GM19324 (cell line): ENCODE results near the gene TSPAN14.

Experiments used
- ATAC-seq: cut with Tn5 transposase; IDR thresholded peaks from one replicate; pipeline ENCODE4 v1.9.1; 2021; ENCODE audit warnings: mild to moderate bottlenecking, moderate library complexity; ENCODE audit not compliant: unreplicated experiment, low FRiP score

TSPAN14 gene

DNA sequence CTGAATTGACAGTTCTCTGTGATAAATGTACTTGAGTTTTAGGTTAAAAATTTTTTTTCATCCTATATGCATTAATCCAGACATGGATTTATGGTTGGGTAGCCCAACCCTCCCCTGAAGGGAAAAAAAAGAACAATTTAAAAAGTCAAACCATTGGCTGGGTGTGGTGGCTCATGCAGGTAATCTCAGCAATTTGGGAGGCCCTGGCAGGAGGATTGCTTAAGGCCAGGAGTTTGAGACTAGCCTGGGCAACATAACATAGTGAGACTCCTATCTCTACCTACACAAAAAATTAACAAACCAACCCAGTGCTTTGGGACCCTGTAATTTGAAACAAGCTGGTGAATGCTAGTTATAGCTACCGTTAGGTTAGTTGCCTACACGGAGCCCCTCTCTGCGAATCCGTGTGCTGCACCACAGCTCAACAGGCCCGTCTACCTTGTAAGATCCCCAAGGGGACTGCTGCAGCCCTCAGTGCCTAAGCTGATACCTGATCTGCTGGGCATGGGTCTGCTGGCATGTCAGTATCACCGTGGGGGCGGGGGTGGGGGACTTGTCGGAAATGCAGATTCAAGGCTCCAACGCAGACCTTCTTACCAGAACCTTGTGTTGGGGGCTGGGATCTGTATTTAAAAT lies 32.8 kb downstream of the TSPAN14 start:
- no peak for ATAC-seq

DNA sequence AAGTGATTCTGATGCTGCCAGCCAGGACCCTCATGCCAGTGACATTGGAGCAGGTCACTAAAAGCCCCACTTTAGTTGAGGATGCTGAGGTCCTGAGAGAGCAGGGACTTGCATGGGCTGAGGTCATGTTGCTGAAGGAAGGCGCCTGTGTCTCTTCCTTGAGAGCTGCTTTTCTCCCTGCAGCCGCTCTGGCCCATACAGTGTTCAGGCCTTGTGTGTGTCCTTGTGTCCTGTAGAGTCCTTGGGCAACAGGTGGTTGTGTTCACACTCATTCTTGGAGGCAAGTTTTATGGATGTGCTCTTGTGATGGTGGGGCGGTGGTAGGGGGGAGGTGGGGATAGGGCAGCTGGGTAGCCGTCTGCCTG lies 33.3 kb downstream of the TSPAN14 start:
- no peak for ATAC-seq

DNA sequence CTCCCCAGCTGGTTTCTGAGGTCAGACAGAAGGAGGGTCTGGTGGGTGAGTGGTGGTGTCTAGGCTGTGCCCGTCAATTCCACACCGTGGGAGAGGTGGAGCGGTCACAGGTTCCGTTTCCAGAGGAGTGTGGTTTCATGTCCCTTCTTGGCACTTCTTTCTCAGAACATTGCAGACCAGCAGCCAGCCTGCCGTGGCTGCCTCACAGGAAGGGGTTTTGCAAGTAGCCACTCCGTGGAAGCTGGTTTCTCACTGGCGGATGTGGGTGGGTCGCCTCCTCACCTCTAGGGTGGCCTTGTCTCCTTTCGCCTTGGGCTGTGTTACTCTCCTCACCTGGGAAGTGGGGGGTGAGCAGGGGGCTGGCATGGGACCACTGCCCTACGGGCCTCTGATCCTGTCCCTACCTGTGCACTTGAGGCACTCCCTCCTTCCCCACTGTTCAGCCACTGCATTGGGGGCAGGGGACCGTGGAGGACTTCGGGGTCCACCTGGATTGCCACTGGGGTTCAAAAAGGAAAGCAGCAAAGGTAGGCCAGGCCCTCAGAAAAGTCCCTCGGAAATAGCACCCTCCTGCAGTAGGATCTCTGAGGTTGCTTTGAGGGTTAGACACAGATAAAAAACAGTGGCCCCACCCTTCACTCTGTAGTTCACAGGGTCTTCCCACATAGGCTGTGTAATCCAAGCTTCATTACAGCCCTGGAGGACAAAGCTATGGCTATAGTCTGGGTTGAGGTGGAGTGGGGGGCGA lies 33.9 kb downstream of the TSPAN14 start:
- ATAC-seq = no peak

DNA sequence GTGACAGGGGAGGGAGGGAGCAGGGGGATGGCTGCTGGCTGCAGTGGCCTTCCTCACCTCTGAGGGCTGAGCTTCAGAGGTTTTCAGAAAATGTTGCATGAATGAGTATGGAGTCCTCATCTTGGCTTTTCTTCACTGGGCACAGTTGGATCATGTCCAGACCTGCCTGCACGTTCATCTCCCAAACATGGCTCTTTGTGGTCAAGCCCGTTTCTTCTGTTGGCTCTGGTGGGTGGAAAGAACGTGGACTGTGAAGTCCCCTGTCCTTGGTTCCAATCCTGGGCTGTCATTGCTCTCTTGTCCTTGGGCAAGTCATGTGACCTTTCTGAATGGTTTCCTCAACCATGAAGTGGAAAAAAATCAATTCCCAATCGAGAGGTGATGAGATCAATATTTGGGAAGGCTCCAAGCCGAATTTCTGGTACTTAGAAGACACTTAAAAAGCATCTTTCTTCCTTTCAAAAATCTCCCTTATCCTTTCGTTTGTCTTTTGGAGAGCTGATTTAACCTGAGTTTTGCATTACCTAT lies 34.5 kb downstream of the TSPAN14 start:
- no peak for ATAC-seq

DNA sequence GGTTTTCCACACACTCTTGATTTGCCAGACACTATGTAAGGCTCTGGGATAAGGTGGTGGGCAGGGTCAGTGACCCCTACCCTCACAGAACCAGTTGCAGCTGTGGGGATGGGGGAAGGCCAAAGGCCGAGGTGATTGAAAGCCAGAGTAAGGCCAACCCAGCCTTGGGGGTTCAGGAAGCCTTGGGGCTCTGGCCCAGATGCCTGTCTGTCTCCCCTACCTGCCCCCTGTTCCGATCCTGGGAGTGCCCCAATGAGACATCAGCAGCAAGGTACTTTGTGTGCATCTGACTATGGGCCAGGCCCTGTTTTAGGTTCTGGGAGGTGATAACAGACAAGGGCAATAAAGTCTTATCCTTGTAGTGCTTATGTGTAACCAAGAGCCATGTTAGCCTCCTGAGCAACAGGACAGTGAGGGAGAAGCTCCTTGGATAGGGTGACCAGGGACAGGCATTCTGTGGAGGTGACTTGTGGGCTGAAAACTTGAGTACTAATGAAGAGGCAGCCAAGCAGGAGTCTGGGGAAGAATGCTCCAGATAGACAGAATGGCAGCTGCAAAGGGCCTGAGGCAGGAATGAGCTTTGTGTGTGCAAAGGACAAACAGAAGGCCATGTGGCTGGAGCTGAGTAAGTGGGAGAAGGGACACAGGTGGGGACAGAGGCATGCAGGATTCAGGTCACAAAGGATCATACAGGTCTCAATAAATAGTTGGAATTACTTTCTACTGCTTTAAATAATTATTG lies 35.4 kb downstream of the TSPAN14 start:
- ATAC-seq = no peak

DNA sequence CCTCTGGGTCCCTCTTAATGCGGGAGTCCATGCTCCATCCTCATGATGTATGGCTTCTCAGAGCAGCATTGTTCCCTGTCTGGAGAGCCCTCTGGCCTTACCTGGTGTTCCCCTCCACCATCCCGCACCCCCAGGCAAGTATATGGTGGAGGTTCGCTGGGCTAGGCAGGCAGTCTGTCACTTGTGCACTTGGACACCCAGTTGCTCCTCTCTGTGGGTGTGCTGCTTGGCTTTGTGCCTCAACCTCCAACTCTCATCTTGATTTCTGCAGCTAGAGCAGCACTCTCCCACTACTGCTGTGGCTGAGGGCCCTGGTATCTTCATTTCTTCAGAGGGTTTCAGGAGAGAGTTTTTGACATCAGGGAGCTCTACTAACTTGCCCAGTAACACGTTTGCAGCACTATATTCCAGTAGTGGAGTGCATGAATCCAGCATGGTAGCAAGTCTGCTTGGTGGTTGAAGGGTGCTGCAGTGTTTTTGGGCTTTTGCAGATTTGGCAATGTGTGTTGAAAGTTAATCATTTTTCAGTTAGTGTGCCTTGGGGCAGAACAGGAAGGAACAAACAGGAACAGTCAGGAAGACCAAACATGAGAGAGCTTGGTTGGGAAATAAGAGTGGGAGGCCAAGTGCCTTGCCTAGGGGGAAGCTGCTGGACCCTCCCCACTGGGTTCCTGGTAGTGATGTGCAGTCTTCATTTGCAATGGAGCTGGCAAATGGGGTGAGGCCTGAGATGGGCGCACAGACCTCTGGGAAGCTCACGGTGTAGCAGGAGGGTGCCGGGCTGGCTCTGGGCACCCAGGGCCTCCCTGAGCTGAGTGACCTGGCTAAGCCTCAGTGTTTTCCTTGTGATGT lies 37.4 kb downstream of the TSPAN14 start:
- ATAC-seq = no peak

DNA sequence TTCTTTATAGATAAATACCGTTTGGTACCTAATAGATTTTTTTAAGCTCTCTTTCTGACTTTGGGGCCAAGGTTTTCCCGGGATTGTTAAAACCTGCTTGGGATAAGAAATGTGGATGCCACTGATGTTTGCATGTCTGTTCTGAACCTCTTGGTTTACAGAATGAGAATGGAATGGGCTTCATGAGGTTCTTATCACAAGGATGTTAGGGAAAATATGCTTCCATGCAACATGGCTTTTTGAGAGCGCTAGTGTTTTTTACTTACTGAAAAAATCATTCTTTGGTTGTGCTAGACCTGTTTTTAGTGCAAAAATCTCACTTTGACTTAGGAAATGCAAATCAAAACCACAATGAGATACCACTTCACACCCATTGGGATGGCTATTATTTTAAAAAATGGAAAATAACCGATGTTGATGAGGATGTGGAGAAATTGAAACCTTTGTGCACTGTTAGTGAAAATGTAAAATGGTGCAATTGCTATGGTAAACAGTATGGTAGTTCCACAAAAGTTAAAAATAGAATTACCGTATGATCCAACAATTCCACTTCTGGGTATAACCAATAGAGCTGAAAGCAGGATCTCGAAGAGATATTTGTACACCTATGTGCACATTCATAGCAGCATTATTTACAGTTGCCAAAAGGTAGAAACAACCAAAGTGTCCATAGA lies 38.9 kb downstream of the TSPAN14 start:
- peak; percentile 41 for ATAC-seq

DNA sequence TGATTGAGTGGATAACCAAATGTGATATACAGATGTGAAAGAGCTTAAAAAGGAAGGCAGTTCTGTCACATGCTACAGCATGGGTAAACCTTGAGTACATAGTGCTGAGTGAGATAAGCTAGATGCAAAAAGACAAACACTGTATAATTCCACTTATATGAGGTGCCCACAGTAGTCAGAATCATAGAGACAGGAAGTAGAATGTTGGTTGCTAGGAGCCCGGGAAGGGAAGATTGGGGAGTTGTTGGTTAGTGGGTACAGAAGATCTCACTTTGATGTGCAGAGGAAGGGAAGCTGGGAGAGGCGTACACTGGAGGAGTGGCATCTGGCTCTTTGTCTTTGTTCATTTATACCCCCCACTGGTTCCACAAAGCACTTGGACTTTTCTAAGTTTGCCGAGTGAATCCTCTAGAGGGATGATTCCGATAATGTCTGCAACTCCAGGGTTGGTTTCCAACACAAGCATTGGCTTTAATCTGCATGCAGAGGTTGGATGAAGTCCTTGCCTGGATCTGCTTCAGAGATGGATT lies 39.5 kb downstream of the TSPAN14 start:
- peak; percentile 40 for ATAC-seq

DNA sequence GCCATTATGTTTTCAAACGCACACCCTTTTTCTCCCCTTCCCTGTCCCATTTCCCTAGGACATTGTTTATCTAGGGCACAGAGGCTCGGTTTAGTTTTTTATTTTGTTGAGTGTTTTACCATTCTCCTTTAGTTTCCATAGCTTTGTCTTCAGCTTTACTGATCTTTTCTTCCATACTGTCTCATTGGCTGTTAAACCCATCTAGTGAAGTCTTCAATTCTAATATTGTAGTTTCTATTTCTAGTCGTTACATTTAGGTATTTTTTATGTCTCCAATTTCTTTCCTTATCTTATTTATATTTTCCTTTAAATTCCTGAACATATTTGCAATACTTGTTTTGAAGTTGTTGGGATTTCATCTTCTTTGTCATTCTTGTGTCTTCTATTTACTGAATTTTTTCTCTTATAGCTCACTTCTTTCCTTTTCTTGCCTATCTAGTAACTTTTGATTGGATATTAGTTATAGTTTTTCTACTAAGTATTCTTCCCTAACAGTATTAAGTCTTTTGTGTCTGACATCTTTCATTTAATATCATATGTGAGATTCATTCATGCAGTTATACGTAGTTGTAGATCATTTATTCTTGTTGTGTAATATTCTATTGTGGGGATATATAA lies 42.6 kb downstream of the TSPAN14 start:
- ATAC-seq = no peak

DNA sequence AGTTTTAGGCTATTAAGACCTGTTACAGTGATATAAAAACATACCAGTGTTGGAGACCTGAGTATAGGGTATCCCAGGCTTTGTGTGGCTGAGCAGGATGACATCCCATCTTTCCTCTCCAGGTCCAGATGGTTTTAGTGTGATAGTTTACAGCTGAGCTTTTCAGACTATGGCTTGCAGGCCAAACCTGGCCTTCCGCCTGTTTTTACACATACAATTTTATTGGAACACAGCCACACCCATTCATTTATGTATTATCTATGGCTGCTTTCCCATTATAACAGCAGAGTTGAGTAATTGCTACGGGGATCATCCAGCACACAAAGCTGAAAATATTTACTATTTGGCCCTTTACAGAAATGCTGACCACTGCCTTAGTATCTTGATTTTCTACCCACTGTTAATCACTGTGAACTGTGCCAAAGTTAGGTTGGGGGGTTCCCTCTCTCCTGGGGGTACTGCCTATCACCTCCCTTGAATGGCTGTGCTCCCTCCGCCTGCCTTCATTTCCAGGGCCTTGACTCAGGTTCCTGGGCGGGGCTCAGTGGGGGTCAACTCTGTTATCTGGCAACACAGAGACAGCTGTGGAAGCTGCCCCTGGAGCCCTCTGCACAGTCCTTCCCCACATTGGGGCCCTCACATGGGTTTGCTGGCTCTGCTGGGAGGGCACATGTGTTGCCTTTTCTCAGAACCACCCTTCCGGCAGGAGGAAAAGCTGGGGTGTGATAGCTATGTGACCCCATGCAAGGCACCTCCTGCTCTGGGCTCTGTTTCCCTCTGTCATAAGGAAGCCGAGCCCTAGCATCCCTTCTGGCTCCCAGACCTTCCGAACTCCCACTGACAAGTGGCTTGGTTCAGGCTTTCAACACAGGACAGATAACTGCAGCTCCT lies 43.3 kb downstream of the TSPAN14 start:
- ATAC-seq = no peak

DNA sequence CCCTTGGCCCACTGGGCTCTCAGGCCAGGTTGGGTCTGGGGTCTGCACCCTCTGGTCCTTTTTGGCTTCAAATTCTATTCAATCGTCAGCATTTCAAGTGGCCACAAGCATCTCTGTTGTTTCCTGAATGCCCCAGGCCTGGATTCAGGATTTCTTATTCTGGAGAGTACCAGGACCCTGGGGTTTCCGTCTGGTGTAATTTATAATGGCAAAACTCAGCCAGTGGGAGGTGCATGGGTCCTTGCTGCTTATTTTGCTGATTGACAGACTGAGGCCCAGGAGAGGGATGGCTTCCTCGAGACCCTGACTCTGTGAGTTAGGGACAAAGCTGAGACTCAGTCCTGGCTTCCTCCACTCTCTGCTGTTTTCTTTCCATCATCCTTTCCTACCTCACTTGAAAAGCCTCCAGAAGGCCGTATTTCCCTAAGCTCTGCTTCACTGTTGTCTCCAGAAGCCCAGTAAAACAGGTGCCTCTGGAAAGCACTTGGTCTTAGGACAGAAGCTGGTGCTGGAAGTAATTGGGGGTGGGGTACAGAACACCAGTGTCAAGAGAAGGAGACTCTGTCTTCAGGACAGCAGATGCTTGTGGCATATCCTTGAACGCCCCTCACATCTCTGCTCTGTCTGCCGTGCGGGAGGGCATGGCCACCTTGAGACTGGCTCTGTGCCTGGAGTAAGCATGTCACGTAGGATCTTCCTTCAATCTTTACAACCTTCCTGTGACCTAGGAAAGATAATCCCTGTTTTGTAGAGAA lies 44.1 kb downstream of the TSPAN14 start:
- ATAC-seq = no peak

DNA sequence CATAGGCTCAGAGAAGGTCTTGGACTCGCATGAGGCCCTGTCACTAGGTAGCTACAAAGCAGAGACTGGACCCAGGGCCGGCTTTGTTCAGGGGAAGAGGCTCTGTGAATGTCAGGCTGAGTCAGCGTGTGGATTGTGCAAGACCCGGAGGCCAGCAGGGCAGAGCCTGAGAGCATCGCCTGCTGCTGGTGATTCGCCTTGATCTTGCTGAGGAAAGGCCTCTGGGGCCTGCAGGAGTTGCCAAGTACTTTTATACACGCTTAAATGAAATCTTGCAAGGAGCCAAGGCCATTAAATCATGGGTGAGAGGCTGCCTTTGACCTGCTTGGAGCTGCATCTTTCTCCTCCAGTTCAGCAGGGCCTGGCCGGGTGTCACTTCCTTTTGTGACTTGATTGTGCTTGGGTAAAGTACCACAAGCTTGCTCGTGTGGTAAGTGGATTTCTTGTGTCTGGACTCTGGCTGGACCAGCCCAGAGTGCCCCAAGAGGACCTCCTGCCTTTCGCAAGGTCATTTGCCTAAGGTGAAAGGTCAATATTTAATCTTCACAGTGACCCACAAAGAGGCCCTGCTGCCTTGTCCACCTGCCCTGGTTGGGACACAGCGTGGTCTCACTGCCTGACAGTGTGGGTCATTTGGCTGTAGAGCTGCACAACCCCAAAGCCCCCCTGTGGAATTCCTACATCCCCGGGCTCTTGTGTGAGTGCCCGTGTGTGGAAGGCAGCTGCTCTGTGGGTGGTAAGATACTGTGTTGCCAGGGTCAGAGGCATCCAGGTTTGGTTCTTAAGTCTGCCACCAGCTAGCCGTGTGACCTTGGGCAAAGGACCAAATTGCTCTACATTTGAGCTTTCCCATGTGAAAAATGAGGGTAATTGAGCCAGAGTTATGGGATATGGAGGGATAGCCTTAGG lies 45.0 kb downstream of the TSPAN14 start:
- ATAC-seq = no peak

DNA sequence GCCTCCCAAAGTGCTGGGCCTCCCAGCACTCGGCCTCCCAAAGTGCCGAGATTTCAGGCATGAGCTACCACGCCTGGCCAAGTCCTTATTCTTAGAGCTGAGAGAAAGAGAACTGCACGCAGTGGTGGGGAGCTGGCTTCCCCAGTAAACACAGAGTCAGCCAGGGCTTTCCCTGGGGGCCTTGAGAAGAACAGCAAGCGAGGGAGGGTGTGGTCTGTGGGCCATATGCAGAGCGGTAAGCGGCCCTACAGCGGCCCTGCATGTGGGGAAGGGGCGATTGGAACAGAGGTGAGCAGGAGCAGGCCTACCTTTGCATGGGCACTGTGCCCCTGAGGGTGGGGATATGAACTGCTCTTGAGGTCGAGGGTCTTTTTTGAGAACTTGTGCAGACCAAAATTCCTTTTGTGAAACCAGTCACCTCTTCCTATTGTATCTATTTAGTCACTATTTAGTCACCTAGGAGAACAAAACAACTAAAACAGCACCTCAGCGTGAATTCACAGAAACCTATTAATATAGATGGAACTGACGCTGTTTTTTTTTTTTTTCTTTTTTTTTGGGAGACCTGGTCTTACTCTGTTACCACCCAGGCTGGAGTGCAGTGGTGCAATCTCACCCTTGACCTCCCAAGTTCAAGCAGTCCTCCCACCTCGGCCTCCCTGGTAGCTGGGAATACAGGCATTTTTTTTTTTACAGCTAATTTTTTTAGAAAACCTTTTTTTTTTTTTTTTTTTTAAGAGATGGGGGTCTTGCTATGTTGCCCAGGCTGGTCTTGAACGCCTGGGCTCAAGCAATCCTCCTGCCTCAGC lies 46.7 kb downstream of the TSPAN14 start:
- no peak for ATAC-seq

DNA sequence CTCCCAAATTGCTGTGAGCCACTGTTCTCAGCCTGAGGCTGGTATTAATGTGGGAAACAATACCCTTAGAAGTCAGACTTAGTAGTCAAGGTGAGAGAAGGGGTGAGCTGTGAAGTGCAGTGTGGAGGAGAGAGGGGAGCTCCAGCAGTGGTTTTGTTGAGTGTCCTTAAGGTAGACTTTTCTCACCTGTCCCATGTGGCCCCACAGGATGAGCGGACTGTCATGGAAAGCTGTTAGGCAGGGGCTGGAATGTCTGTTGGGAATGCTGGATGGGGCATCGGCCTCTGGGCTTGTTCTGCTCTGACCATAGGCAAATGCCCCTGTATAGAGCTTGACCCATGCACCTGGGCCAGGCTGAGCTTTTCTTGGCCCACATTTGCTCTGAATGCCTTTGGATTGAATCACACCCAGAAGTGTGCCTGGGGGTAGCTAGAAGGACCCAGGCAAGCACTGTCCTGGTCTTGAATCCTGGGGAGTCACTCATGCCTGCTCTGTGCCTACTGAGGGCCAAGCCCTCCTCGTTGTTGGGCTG lies 47.3 kb downstream of the TSPAN14 start:
- ATAC-seq = no peak

DNA sequence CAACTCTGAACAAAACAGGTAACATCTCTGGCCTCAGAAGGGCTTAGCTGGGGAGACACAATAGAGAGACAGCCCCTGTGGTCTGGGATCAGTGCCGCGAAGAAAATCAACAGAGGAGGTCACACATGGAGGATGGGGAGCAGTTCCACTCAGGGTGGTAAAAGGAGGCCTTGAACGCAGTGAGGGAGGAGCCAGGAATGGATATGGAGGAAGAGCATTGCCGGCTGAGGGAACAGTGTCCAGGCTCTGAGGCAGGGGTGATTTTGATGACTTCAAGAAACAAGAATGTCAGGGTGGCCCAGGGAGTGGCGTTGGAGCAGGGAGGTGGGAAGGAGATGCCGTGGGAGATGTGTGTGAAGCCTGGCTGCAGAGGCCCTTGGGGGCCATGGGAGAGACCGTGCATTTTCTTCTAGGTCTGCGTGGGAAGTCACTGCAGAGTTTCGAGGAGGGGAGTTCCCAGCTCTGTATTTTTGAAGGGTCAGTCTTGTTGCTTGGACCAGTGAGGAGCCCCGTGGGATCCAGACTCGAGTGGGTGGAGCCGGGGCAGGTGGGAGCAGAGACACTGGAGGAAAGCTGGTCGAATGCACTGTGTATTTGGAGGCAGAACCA lies 47.9 kb downstream of the TSPAN14 start:
- no peak for ATAC-seq
